ENCODE measurements around the gene CTIF.

Gene CTIF

DNA sequence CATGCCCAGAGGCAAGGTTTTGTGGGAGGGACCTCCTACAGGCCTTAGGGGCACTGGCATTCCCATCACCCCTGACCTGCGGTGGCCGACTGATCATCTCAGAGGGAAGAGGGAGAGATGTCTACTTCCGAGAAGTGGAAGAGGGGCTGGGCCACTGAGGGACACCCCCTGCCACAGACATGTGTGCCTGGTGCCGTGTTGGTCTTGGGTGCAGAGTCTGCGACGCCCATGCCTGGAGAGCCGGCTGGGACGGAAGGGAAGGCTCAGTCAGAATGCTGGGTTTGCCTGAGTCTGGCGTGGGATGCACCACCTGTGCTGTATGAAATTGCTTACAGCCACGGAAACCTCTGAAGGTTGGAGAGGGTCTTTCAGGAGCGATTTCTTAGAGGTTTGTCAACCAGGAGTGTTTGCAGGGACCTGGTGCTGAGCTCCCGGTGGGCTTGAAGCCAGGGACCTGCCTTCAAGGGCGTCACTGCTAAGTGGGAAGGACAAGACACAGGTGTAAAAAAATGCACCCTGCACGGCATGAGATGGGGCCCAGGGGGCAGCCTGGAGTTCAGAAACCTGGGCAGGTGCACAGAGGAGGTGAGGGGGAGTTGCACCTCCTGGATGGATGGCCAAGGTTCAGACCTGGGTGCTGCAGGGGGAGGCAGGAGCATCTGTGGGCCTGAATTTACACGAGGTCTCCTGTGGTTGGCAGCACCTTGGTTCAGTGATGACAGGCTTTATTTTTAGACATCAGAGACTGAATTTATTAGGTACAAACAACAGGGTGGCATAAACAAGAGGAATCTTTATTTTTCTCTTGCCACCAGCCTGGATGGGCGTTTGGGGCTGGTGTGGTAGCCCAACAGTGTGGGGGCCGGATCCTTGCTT lies 100.3 kb downstream of the CTIF start:
- TF ChIP-seq, protein P1, sequence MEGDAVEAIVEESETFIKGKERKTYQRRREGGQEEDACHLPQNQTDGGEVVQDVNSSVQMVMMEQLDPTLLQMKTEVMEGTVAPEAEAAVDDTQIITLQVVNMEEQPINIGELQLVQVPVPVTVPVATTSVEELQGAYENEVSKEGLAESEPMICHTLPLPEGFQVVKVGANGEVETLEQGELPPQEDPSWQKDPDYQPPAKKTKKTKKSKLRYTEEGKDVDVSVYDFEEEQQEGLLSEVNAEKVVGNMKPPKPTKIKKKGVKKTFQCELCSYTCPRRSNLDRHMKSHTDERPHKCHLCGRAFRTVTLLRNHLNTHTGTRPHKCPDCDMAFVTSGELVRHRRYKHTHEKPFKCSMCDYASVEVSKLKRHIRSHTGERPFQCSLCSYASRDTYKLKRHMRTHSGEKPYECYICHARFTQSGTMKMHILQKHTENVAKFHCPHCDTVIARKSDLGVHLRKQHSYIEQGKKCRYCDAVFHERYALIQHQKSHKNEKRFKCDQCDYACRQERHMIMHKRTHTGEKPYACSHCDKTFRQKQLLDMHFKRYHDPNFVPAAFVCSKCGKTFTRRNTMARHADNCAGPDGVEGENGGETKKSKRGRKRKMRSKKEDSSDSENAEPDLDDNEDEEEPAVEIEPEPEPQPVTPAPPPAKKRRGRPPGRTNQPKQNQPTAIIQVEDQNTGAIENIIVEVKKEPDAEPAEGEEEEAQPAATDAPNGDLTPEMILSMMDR (IDR thresholded peaks at IDR 0.05; ENCODE audit: low read length) = no peak
- TF ChIP-seq EZH2phosphoT487 (IDR thresholded peaks at IDR 0.05; ENCODE audit: low read length) (no peak), EZH2 (optimal IDR thresholded peaks at IDR 0.05; ENCODE audit: low read depth, low read length) (no peak)
- H4K20me1 ChIP-seq (ENCODE audit: insufficient read depth, low read length) = no peaks in the 10 kb centered on the region

DNA sequence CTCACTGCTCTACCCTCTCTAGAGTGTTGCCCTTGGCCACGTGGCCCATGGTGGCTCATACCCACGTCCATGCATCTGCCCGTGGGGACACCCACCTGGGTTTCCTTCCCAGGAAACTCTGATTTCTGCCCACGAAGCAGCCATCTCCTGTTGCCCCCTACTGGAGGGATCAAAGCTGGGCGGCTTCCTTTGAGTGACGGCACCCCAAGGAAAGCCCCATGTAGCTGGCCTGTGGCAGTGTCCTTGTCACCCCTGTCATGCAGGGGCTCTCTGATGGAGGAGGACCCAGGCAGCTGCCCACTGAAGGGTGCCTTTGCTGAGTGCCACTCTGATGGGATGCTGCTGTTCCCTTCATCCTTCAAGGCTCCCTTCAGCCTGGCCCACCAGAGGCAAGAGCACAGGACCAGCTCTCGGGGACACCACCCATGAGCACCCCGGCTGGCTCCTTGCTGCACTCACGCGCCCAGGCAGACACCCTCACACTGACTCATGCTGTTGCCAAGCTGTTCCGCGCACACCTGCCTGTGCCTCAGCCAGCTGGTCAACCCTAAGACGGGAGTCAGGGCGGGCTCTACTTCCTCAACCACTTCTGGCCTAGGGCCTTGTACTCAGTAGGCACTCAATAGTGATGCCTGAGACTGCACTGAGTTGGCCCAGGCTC lies 101.1 kb downstream of the CTIF start:
- no peak for TF ChIP-seq EZH2phosphoT487 (IDR thresholded peaks at IDR 0.05; ENCODE audit: low read length)
- TF ChIP-seq, protein P1 (IDR thresholded peaks at IDR 0.05; ENCODE audit: low read length) = no peak
- Histone ChIP-seq H3K27ac (ENCODE audit: low read length) (no peak overlapping the region), H3K9me2 (replicated peaks; ENCODE audit: insufficient read depth, low read length) (no peaks in the 10 kb centered on the region), H3K4me1 (ENCODE audit: low read length) (no peaks in the 10 kb centered on the region), H3K9ac (ENCODE audit: low read length) (no peak overlapping the region), H3K9me3 (replicated peaks; ENCODE audit: insufficient read depth, low read length) (no peaks in the 10 kb centered on the region), H3K36me3 (replicated peaks; ENCODE audit: insufficient read depth, low read length) (no peaks in the 10 kb centered on the region), H3F3A (ENCODE audit: insufficient read depth, low read length) (no peaks in the 10 kb centered on the region), H3K27me3 (replicated peaks; ENCODE audit: insufficient read depth, low read length) (no peaks in the 10 kb centered on the region), H4K20me1 (ENCODE audit: insufficient read depth, low read length) (no peaks in the 10 kb centered on the region), H3K4me2 (ENCODE audit: low read depth, low read length) (no peak overlapping the region), H3K4me3 (ENCODE audit: low read length) (no peak overlapping the region), H3K79me2 (ENCODE audit: low read length) (no peaks in the 10 kb centered on the region), H2AFZ (ENCODE audit: low read length) (no peak overlapping the region)
- DNase-seq = no peak

More for the DNA sequence above, 100.3 kb downstream of the CTIF start:
- Histone ChIP-seq H3K9me3 (replicated peaks; ENCODE audit: insufficient read depth, low read length) (no peaks in the 10 kb centered on the region), H3K27me3 (replicated peaks; ENCODE audit: insufficient read depth, low read length) (no peaks in the 10 kb centered on the region), H3K9me2 (replicated peaks; ENCODE audit: insufficient read depth, low read length) (no peaks in the 10 kb centered on the region), H3K9ac (ENCODE audit: low read length) (no peak overlapping the region), H3K27ac (ENCODE audit: low read length) (no peak overlapping the region), H3K4me1 (ENCODE audit: low read length) (no peaks in the 10 kb centered on the region), H3K79me2 (ENCODE audit: low read length) (no peaks in the 10 kb centered on the region), H3K4me2 (ENCODE audit: low read depth, low read length) (no peak overlapping the region), H3K36me3 (replicated peaks; ENCODE audit: insufficient read depth, low read length) (no peaks in the 10 kb centered on the region), H2AFZ (ENCODE audit: low read length) (no peak overlapping the region), H3K4me3 (ENCODE audit: low read length) (no peak overlapping the region), H3F3A (ENCODE audit: insufficient read depth, low read length) (no peaks in the 10 kb centered on the region)
- no peak for DNase-seq

DNA sequence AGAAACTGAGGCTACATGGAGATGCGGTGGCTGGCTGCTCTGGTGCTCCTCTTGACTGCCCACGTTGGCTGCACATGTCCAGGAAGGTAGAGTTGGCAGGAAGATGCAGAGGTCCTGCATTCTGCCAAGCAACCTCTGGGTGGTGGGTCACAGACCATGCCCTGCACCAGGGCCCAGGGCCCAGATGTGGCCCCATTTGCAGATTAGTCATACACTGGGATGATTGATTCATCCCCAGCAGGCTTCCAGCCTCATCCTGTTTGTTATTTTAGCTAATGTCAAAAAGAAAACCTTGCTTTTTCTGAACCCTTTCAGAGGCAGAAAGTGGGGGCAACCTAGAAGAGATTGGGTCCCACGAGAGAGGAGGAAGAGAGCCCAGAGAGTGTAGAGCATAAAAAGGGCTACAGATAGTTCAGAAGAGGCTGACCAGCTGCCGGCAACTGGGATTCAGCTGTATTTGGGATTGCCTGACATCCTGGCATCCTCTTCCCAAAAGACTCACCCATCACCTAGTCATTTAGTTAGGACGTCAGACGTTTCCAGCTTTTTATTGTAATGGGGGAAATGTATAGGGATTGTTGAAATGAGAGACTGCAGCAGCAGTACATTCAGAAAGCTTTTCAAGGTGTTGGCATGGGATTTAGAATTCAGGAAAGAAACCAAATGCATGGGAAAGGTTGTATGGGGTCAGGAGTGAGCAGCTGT lies 101.9 kb downstream of the CTIF start:
- Histone ChIP-seq H3F3A (ENCODE audit: insufficient read depth, low read length) (no peaks in the 10 kb centered on the region), H3K9me3 (replicated peaks; ENCODE audit: insufficient read depth, low read length) (no peaks in the 10 kb centered on the region), H3K4me1 (ENCODE audit: low read length) (no peaks in the 10 kb centered on the region), H3K4me3 (ENCODE audit: low read length) (no peak overlapping the region), H3K36me3 (replicated peaks; ENCODE audit: insufficient read depth, low read length) (no peaks in the 10 kb centered on the region), H3K4me2 (ENCODE audit: low read depth, low read length) (no peak overlapping the region), H4K20me1 (ENCODE audit: insufficient read depth, low read length) (no peaks in the 10 kb centered on the region), H3K9ac (ENCODE audit: low read length) (no peak overlapping the region), H3K27ac (ENCODE audit: low read length) (no peak overlapping the region), H3K27me3 (replicated peaks; ENCODE audit: insufficient read depth, low read length) (no peaks in the 10 kb centered on the region), H3K9me2 (replicated peaks; ENCODE audit: insufficient read depth, low read length) (no peaks in the 10 kb centered on the region), H3K79me2 (ENCODE audit: low read length) (no peaks in the 10 kb centered on the region), H2AFZ (ENCODE audit: low read length) (no peak overlapping the region)
- no peak for DNase-seq
- TF ChIP-seq, protein P1 (IDR thresholded peaks at IDR 0.05; ENCODE audit: low read length) = no peak
- TF ChIP-seq EZH2phosphoT487 (IDR thresholded peaks at IDR 0.05; ENCODE audit: low read length) (no peak), EZH2 (optimal IDR thresholded peaks at IDR 0.05; ENCODE audit: low read depth, low read length) (no peak)

All from MM.1S (cell line).